ENCODE results near the gene ZNF446.
"Not testable (repeated sequence)": the region's sequence is repeated elsewhere in the genome, so short reads cannot be mapped to it uniquely, and the experiment has no call there.

GRCh38 chr19:58449980-58450379 lies 26.2 kb upstream of the ZNF446 start:
- not testable (repeated sequence) for TF ChIP-seq SUZ12 (IDR thresholded peaks at IDR 0.05); NFRKB (IDR thresholded peaks at IDR 0.05); LEF1 (IDR thresholded peaks at IDR 0.05; ENCODE audit: borderline replicate concordance)

Data from HEK293T (cell line).